PC-3 (cell line): ENCODE measurements around the gene FGF11. TPM values are rescaled to one million over a fixed set of nuclear protein-coding genes. Genes with fewer than 3 reads are reported as not detected.

Experiments used
- ATAC-seq: fragments of 200-7000 bp; cut with Tn5 transposase; 2 replicates; pipeline ENCODE4 v1.9.1; 2020; ENCODE audit warnings: mild to moderate bottlenecking, moderate library complexity
- Bru-seq: library from RNA; stranded (reverse); fragments of 400-500 nt; gene quantifications from one replicate; lab custom pipeline; 2021; lab: Mats Ljungman, UMichigan
- BruChase-seq, 2 experiments: library from RNA; stranded (reverse); fragments of 400-500 nt; gene quantifications; one replicate each; lab custom pipeline; 2021; lab: Mats Ljungman, UMichigan
- BruUV-seq: library from RNA; stranded (reverse); fragments of 400-500 nt; replicated peaks from 2 replicates; lab custom pipeline; 2021; lab: Mats Ljungman, UMichigan
- CTCF ChIA-PET: fragments of 300-600 bp; sonication (Branson Sonifier 250); formaldehyde crosslinking; loops from one replicate; lab custom pipeline; 2022; ENCODE audit warnings: antibody characterized with exemption; lab: Charles Lee
- POLR2A ChIA-PET: fragments of 300-600 bp; sonication (Branson Sonifier 250); formaldehyde crosslinking; loops from one replicate; lab custom pipeline; 2022; ENCODE audit warnings: antibody characterized with exemption; ENCODE audit not compliant: unreplicated experiment; lab: Charles Lee
- DNase-seq: peaks from one replicate; pipeline ENCODE4 v3.0.0-alpha.2; 2015
- H2AFZ ChIP-seq: fragments of 300-600 bp; sonication (generic); 2 replicates; pipeline ENCODE4 v1.6.0; 2016; ENCODE audit warnings: antibody characterized with exemption, low read length
- H3F3A ChIP-seq: fragments of 300-600 bp; sonication (generic); one replicate; pipeline ENCODE4 v1.6.0; 2017; ENCODE audit warnings: antibody characterized with exemption, low read length, control low read depth, mild to moderate bottlenecking; ENCODE audit not compliant: unreplicated experiment
- H3K27ac ChIP-seq: fragments of 300-600 bp; sonication (generic); 2 replicates; pipeline ENCODE4 v1.5.1; 2016; ENCODE audit warnings: mild to moderate bottlenecking, low read length
- H3K27me3 ChIP-seq: fragments of 300-600 bp; sonication (generic); 2 replicates; pipeline ENCODE4 v1.6.1; 2016; ENCODE audit warnings: low read length, mixed read lengths
- H3K36me3 ChIP-seq: fragments of 300-600 bp; sonication (generic); 2 replicates; pipeline ENCODE4 v1.6.1; 2016; ENCODE audit warnings: low read depth, mixed run types, low read length, mixed read lengths
- H3K4me1 ChIP-seq: fragments of 300-600 bp; sonication (generic); 2 replicates; pipeline ENCODE4 v1.5.1; 2016; ENCODE audit warnings: low read length; ENCODE audit not compliant: insufficient read depth
- H3K4me2 ChIP-seq: fragments of 300-600 bp; sonication (generic); 2 replicates; pipeline ENCODE4 v1.6.0; 2016; ENCODE audit warnings: low read length
- H3K4me3 ChIP-seq: fragments of 300-600 bp; sonication (generic); 2 replicates; pipeline ENCODE4 v1.5.1; 2016; ENCODE audit warnings: mild to moderate bottlenecking, low read length, mixed read lengths
- H3K79me2 ChIP-seq: fragments of 300-600 bp; sonication (generic); 2 replicates; pipeline ENCODE4 v1.6.1; 2017; ENCODE audit warnings: low read length, mixed read lengths
- H3K9ac ChIP-seq: fragments of 300-600 bp; sonication (generic); 2 replicates; pipeline ENCODE4 v1.6.0; 2016; ENCODE audit warnings: mild to moderate bottlenecking, low read length
- H3K9me2 ChIP-seq: fragments of 300-600 bp; sonication (generic); replicated peaks from 2 replicates; pipeline ENCODE4 v1.6.1; 2016; ENCODE audit warnings: mixed run types, low read length, mixed read lengths
- H3K9me3 ChIP-seq: fragments of 300-600 bp; sonication (generic); 2 replicates; pipeline ENCODE4 v1.6.1; 2016; ENCODE audit warnings: low read length, mixed read lengths
- H4K20me1 ChIP-seq: fragments of 300-600 bp; sonication (generic); 2 replicates; pipeline ENCODE4 v1.6.1; 2016; ENCODE audit warnings: low read length, mixed read lengths
- CTCF ChIP-seq: fragments of 300-600 bp; sonication (generic); conservative IDR thresholded peaks from 2 replicates; pipeline ENCODE4 v1.5.1; 2017; ENCODE audit warnings: antibody characterized with exemption, low read depth, mild to moderate bottlenecking, low read length
- EZH2 ChIP-seq: fragments of 300-600 bp; sonication (generic); IDR thresholded peaks from one replicate; pipeline ENCODE4 v1.6.1; 2017; ENCODE audit warnings: antibody characterized with exemption, mild to moderate bottlenecking, low read length; ENCODE audit not compliant: unreplicated experiment
- EZH2phosphoT487 ChIP-seq: fragments of 300-600 bp; sonication (generic); IDR thresholded peaks from 2 replicates; pipeline ENCODE4 v1.6.1; 2018; ENCODE audit warnings: mild to moderate bottlenecking, antibody characterized with exemption, low read length, borderline replicate concordance
- intact Hi-C: fragments of 100-400 bp; cut with micrococcal nuclease; formaldehyde crosslinking; loops from 2 replicates; pipeline ENCODE4 v1.9.0; 2023
- long read RNA-seq: library from polyadenylated mRNA; unstranded; transcript quantifications from one replicate; pipeline ENCODE4 v2.0.0, GENCODE V29; 2021; ENCODE audit not compliant: unreplicated experiment
- total RNA-seq: library from RNA; depleted of rRNA; stranded (reverse); fragments of >200 nt; gene quantifications from 2 replicates; pipeline ENCODE4 v1.2.3, GENCODE V29; 2014; rRNA removed

The FGF11 gene
- total RNA-seq (0.69 and 1.0 TPM in 2 replicates), Bru-seq, nascent RNA (percentile 41 among the genes with signal in this experiment), BruChase-seq, experiment 1, labeled RNA remaining after a 6-hour chase (percentile 59 among the genes with signal in this experiment), BruChase-seq, experiment 2, labeled RNA remaining after a 2-hour chase (percentile 42 among the genes with signal in this experiment)
- long read RNA-seq, result 0 reads

- Histone ChIP-seq H3K4me2 (peak within 1 kb of the TSS; percentile 98), H3K79me2 (0 out of 2 replicates have a peak, but pooled peaks cover 5% of the 10 kb centered on the region), H3K27ac (no peak within 1 kb of the TSS), H3F3A (no peaks in the 10 kb centered on the region), H3K9me3 (no peaks in the 10 kb centered on the region), H3K27me3 (no peaks in the 10 kb centered on the region), H3K9me2 (no peaks in the 10 kb centered on the region), H3K9ac (peak within 1 kb of the TSS; percentile 48), H3K4me3 (peak within 1 kb of the TSS; percentile 74), H3K4me1 (peaks cover 4% of the 10 kb centered on the region; the same call in 1 of the 2 replicates), H2AFZ (peak within 1 kb of the TSS; percentile 81), H3K36me3 (no peaks in the 10 kb centered on the region), H4K20me1 (no peaks in the 10 kb centered on the region)
- ATAC-seq, result no peak
- intact Hi-C loops, result loop anchor here (5.0 kb wide), 2 partner anchors 87 to 248 kb away; partner anchors contain the start of genes KCTD11, TP53 and WRAP53
- ChIA-PET CTCF (interaction anchor here (0.5 kb wide), 1 partner anchor 15 kb away, joined by 3 read pairs; no protein-coding TSS in a partner anchor), POLR2A (no interaction called here)
- BruUV-seq, result no TSS peak
- no peak for DNase-seq
- TF ChIP-seq EZH2phosphoT487, result no peak
- TF ChIP-seq EZH2, result no peak
- TF ChIP-seq CTCF, result no peak
Measured at GRCh38 chr17:7439462-7440112, at the start of gene FGF11. FGF11 (plus strand) TSS chr17:7439512; CDS start chr17:7439621, 109 bp downstream.

GRCh38 chr17:7389924-7390910 is 49.1 kb upstream of the FGF11 start:
- H3K9me3 ChIP-seq, result no peaks in the 10 kb centered on the region
- CTCF ChIA-PET, result no interaction called here
- no peak for ATAC-seq
- no peak overlapping the region for H3K9ac ChIP-seq
- H3K27me3 ChIP-seq, result no peaks in the 10 kb centered on the region
- H3K4me2 ChIP-seq, result no peak overlapping the region
- no peak overlapping the region for H3K27ac ChIP-seq
- H4K20me1 ChIP-seq, result no peaks in the 10 kb centered on the region
- no peaks in the 10 kb centered on the region for H3F3A ChIP-seq
- H3K36me3 ChIP-seq, result no peaks in the 10 kb centered on the region; the same call in 1 of the 2 replicates
- POLR2A ChIA-PET, result no interaction called here
- intact Hi-C loops, result no loop called here
- BruUV-seq, result TSS peak; percentile 17
- peaks cover 16% of the 10 kb centered on the region for H3K79me2 ChIP-seq
- no peaks in the 10 kb centered on the region for H3K9me2 ChIP-seq
- no peak overlapping the region for H2AFZ ChIP-seq
- no peak for TF ChIP-seq CTCF
- TF ChIP-seq EZH2phosphoT487, result no peak
- TF ChIP-seq EZH2, result no peak
- peaks cover 4% of the 10 kb centered on the region; the same call in 1 of the 2 replicates for H3K4me1 ChIP-seq
- no peak for DNase-seq
- no peak overlapping the region for H3K4me3 ChIP-seq
